NCI-H146 treated with DMSO at 0.1 percent for 48 hours (cell line): Measurements from ENCODE around the gene DTD1.

ENCODE experiments used
- DNase-seq: peaks from one replicate; lab custom pipeline; 2025; ENCODE audit not compliant: unreplicated experiment; lab: John Stamatoyannopoulos, UW

The DTD1 gene

GRCh38 chr20:18614244-18614643 lies 26.4 kb downstream of the DTD1 start:
- DNase-seq: no peak

GRCh38 chr20:18615020-18615650 lies 27.3 kb downstream of the DTD1 start:
- no peak for DNase-seq

- DNase-seq: no peak
These were observed 33.1 kb downstream of the DTD1 start for GRCh38 chr20:18621004-18621403.

- DNase-seq: no peak
These were observed 35.5 kb downstream of the DTD1 start for GRCh38 chr20:18623156-18623910.

GRCh38 chr20:18624948-18625347 lies 37.1 kb downstream of the DTD1 start:
- no peak for DNase-seq

- no peak for DNase-seq
These were observed 38.2 kb downstream of the DTD1 start for GRCh38 chr20:18625907-18626655.

- DNase-seq: no peak
These were observed 40.6 kb downstream of the DTD1 start for GRCh38 chr20:18628330-18628920.

GRCh38 chr20:18632196-18632789 lies 44.4 kb downstream of the DTD1 start:
- DNase-seq: peak; percentile 71

- DNase-seq: no peak
These were observed 45.6 kb downstream of the DTD1 start for GRCh38 chr20:18633411-18633810.

GRCh38 chr20:18634501-18634900 lies 46.6 kb downstream of the DTD1 start:
- no peak for DNase-seq

GRCh38 chr20:18635380-18635779 lies 47.5 kb downstream of the DTD1 start:
- peak; percentile 13 for DNase-seq

- DNase-seq: no peak
These were observed 49.4 kb downstream of the DTD1 start for GRCh38 chr20:18637224-18637623.

- DNase-seq: no peak
These were observed 50.9 kb downstream of the DTD1 start for GRCh38 chr20:18638768-18639167.

GRCh38 chr20:18639501-18639979 lies 51.7 kb downstream of the DTD1 start:
- no peak for DNase-seq

- DNase-seq: no peak
These were observed 57.4 kb downstream of the DTD1 start for GRCh38 chr20:18645196-18645745.

- DNase-seq: no peak
These were observed 58.0 kb downstream of the DTD1 start for GRCh38 chr20:18645851-18646250.

GRCh38 chr20:18647777-18648176 lies 59.9 kb downstream of the DTD1 start:
- DNase-seq: peak; percentile 96

GRCh38 chr20:18650224-18650623 lies 62.4 kb downstream of the DTD1 start:
- DNase-seq: peak; percentile 89

- no peak for DNase-seq
These were observed 66.0 kb downstream of the DTD1 start for GRCh38 chr20:18653736-18654447.

GRCh38 chr20:18654448-18654773 lies 66.6 kb downstream of the DTD1 start:
- no peak for DNase-seq
